GM12864 (cell line): ENCODE measurements around the gene MAGOHB.

ENCODE experiments used
- DNase-seq: peaks from one replicate; pipeline ENCODE4 v3.0.0-alpha.2; 2011; ENCODE audit warnings: low read depth
- H3K4me3 ChIP-seq: 2 replicates; pipeline ENCODE4 v1.5.1; 2011; ENCODE audit warnings: mild to moderate bottlenecking, low read depth, low read length, control low read depth
- CTCF ChIP-seq: IDR thresholded peaks from 2 replicates; pipeline ENCODE4 v1.5.1; 2011; ENCODE audit warnings: low read depth, mild to moderate bottlenecking, moderate library complexity, low read length, control low read depth, inconsistent platforms; ENCODE audit errors: missing control alignments

The MAGOHB gene

GRCh38 chr12:10558301-10558700 lies 55.1 kb downstream of the MAGOHB start:
- no peak for DNase-seq
- H3K4me3 ChIP-seq, result no peak overlapping the region
- TF ChIP-seq CTCF, result no peak

GRCh38 chr12:10557766-10558165 lies 55.6 kb downstream of the MAGOHB start:
- no peak for DNase-seq
- no peak overlapping the region for H3K4me3 ChIP-seq
- TF ChIP-seq CTCF, result no peak

GRCh38 chr12:10557329-10557728 lies 56.1 kb downstream of the MAGOHB start:
- no peak overlapping the region for H3K4me3 ChIP-seq
- no peak for DNase-seq
- TF ChIP-seq CTCF, result no peak

- no peak for TF ChIP-seq CTCF
- H3K4me3 ChIP-seq, result no peak overlapping the region
- DNase-seq, result no peak
Measured at GRCh38 chr12:10554756-10555481, 58.5 kb downstream of the MAGOHB start.

- TF ChIP-seq CTCF, result no peak
- no peak overlapping the region for H3K4me3 ChIP-seq
- no peak for DNase-seq
Measured at GRCh38 chr12:10554228-10554755, 59.1 kb downstream of the MAGOHB start.
